Measurements from ENCODE around the gene ZDHHC11B. TPM values are rescaled to one million over a fixed set of nuclear protein-coding genes. Genes with fewer than 3 reads are reported as not detected.
"Not testable (repeated sequence)": the region's sequence is repeated elsewhere in the genome, so short reads cannot be mapped to it uniquely, and the experiment has no call there.

The ZDHHC11B gene
- total and polyA plus RNA-seq, 9 donors, result 1.7 to 8.0 (median 2.4) TPM

DNA sequence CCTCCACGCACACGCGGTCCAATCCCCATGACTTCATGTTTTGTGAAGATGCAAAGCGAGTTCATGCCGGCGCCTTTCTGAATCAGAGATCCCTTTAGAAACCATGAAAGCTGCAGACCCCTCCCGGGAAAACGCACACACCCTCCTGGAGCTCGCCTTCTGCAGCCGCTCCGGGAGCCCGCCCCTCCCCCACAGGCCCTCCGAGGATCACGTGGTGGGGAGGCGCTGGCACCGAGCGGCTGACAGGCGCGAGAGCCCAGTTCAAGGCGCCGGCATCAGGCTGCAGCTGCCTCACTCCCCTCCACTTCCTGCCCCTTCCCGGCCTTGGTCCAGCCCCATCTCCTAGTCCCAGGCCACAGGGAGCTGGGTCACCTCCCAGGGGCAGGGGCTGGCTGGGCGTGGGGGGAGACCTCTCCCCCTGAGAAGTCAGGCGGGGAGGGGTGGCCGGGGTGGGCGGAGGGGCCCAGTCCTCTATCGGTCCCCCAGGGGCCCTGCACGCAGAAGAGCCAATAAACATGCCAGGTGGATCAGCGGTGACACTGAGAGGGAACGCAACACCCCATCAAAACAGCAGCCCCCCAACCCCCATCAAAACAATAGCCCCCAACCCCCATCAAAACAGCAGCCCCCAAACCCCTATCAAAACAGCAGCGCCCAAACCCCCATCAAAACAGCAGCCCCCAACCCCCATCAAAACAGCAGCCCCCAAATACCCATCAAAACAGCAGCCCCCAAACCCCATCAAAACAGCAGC, 1.3 kb downstream of the ZDHHC11B start:
- H3K27me3 ChIP-seq; H3K36me3 ChIP-seq; H3K27ac ChIP-seq; H3K4me1 ChIP-seq (ENCODE audit: insufficient read depth); H3K9me3 ChIP-seq; intact Hi-C loops (cut with DNase I): not testable (repeated sequence)
- peak overlapping the region; percentile 20 for H3K4me3 ChIP-seq
- DNase-seq, result peak; percentile 51 to 72 (median 61)
- WGBS, 3 donors, result 2 to 4% (median 2%) methylated on average over 10 to 31 of the region's 31 CpGs

- no CpG with 5 or more reads among the region's 12 CpGs for WGBS, 3 donors
Measured at GRCh38 chr5:782356-782755, 2.2 kb downstream of the ZDHHC11B start.

GRCh38 chr5:780571-780970, 4.0 kb downstream of the ZDHHC11B start:
- intact Hi-C loops (cut with DNase I); H3K4me1 ChIP-seq (ENCODE audit: insufficient read depth): not testable (repeated sequence)

More at GRCh38 chr5:782356-782755, 2.2 kb downstream of the ZDHHC11B start:
- H3K9me3 ChIP-seq; H3K36me3 ChIP-seq; H3K27ac ChIP-seq; H3K4me1 ChIP-seq (ENCODE audit: insufficient read depth); H3K27me3 ChIP-seq; intact Hi-C loops (cut with DNase I); H3K4me3 ChIP-seq; DNase-seq: not testable (repeated sequence)

GRCh38 chr5:778967-779366, 5.6 kb downstream of the ZDHHC11B start:
- 88 to 94% (median 89%) methylated on average over 4 to 9 of the region's 9 CpGs for WGBS, 3 donors
- H3K36me3 ChIP-seq; DNase-seq; H3K9me3 ChIP-seq; H3K27ac ChIP-seq; H3K27me3 ChIP-seq; H3K4me3 ChIP-seq; H3K4me1 ChIP-seq (ENCODE audit: insufficient read depth): not testable (repeated sequence)
- intact Hi-C loops (cut with DNase I), result loop anchor here in 1 of 4 donors (5.0 kb wide), 1 partner anchor 77 kb away; no protein-coding TSS in a partner anchor

More at GRCh38 chr5:780571-780970, 4.0 kb downstream of the ZDHHC11B start:
- H3K4me3 ChIP-seq, H3K27ac ChIP-seq, H3K36me3 ChIP-seq, H3K27me3 ChIP-seq, DNase-seq, H3K9me3 ChIP-seq: not testable (repeated sequence)
- WGBS, 3 donors, result 85 to 94% (median 88%) methylated on average over 16 to 17 of the region's 17 CpGs

DNA sequence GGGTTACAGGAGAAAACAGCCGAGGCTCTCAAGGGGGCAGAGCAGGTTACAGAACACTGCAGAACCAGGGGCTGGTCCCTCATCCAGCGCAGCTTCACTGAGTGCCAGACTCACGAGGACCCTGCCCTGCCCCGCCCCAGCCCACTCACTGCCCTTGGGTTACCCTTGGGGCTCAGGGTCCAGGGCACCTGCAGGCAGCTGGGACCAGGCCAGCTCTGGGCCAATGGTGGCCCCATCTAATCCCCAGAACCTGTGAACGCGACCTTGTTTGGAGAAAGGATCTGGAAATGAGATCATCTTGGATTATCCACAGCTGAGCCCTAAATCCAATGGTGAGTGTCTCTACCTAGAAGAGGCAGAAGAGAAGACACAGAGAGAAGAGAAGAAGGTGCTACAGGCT, 6.1 kb downstream of the ZDHHC11B start:
- H3K36me3 ChIP-seq; H3K4me3 ChIP-seq; H3K27me3 ChIP-seq; H3K27ac ChIP-seq; DNase-seq; H3K4me1 ChIP-seq (ENCODE audit: insufficient read depth); H3K9me3 ChIP-seq: not testable (repeated sequence)
- 92% methylated on average over 4 to 5 of the region's 6 CpGs for whole genome bisulfite sequencing, 3 donors
- intact Hi-C loops (cut with DNase I), result loop anchor here in 1 of 4 donors (5.0 kb wide), 1 partner anchor 76 kb away; no protein-coding TSS in a partner anchor

GRCh38 chr5:777756-778161, 6.8 kb downstream of the ZDHHC11B start:
- H3K27ac ChIP-seq, result no peak overlapping the region
- 88 to 91% (median 91%) methylated on average over 36 of the region's 36 CpGs for WGBS, 3 donors
- H3K27me3 ChIP-seq, result no peaks in the 10 kb centered on the region
- no peaks in the 10 kb centered on the region for H3K9me3 ChIP-seq
- H3K4me3 ChIP-seq, result no peak overlapping the region
- intact Hi-C loops (cut with DNase I), result loop anchor here in 2 of 4 donors (2.0 to 5.0 kb wide), 2 partner anchors 75 to 95 kb away; no protein-coding TSS in a partner anchor
- DNase-seq, result peak in 1 of 5 donors; percentile 27
- H3K36me3 ChIP-seq, result no peaks in the 10 kb centered on the region
- TF ChIP-seq CTCF (IDR thresholded peaks at IDR 0.05) (no peak), POLR2A (IDR thresholded peaks at IDR 0.05) (no peak), EP300 (IDR thresholded peaks at IDR 0.05) (no peak)
- H3K4me1 ChIP-seq (ENCODE audit: insufficient read depth), result no peaks in the 10 kb centered on the region

Measured in ovary (tissue), 9 donors.